Measurements from ENCODE around the gene BUB3. TPM values are rescaled to one million over a fixed set of nuclear protein-coding genes. Genes with fewer than 3 reads are reported as not detected.
A peak's percentile ranks its signal among the peaks of the same experiment; 100 is the strongest.

The BUB3 gene
- total and polyA plus RNA-seq, 2 experiments from 2014 or later, result 243 to 272 TPM

DNA sequence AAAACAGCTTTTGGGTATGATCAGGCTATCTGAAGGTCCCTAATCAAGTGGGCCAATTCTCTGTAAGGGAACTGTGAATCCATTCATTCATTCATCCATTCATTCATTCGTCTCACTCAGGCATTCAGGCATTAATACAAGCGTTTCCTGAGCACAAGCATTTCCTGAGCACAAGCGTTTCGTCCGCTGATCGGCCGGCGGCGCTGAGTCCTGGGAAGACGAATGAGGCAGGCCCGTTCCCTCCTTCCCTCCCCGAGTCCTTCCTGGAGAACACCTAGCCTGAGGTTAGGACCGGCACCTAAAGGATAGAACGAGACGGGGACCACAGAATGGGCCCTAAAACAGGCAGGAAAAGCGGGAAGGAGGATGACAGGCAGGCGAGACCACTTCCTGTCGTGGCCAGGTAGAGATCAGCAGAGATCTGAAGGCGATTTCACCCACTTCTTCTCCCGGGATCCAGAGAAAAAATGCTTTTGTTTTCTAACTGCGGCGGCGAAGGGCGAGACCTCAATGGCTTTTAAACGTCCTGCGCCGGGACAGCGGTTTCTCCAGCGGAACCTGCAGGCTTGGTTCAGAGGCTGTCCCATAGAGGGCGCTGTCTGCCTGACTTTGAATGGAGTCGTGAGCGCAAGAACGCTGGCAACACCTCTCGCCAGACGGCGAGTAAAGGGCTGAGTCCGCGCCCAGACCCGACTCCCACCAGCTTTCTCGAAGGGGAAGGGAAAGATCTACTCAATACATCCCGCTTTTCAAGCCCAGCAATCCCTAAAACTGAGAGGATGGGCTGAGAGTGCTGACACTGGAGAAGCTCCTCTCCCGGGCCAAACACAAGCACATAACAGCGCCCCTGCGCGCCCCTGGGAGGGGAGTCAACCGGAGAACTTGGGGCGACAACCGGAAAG is 21.4 kb upstream of the BUB3 start:
- Mint-ChIP-seq H3K36me3 (ENCODE audit: low read depth) (no peaks in the 10 kb centered on the region; the same call in 2 of the 3 replicates), H3K4me3 (peak overlapping the region; percentile 75), H3K27ac (no peak overlapping the region), H3K9me3 (peaks cover 11% of the 10 kb centered on the region; the same call in 2 of the 3 replicates), H3K4me1 (peaks cover 20% of the 10 kb centered on the region), H3K27me3 (ENCODE audit: insufficient read depth, low read depth, poor library complexity) (peaks cover 78% of the 10 kb centered on the region)
- ATAC-seq (peak; percentile 44), DNase-seq (ENCODE audit: low spot score) (peak; percentile 97)
- H3K27ac ChIP-seq (ENCODE audit: low read depth), result no peak overlapping the region
- TF ChIP-seq EZH2 (IDR thresholded peaks at IDR 0.05; ENCODE audit: low read depth, unreplicated experiment), result peak; percentile 41
- TF ChIP-seq EZH2phosphoT487 (IDR thresholded peaks at IDR 0.05; ENCODE audit: unreplicated experiment), result no peak
- no peak for TF ChIP-seq ZNF331 (CRISPR knock-in tag; IDR thresholded peaks at IDR 0.05; ENCODE audit: low read depth)
- TF ChIP-seq CTCF (conservative IDR thresholded peaks at IDR 0.05; ENCODE audit: low read depth in 2 of 2), result peak; percentile 86 to 91
- peak overlapping the region; percentile 89 for H2AFZ ChIP-seq
- no peaks in the 10 kb centered on the region; the same call in 1 of the 2 replicates for H4K20me1 ChIP-seq (replicated peaks; ENCODE audit: insufficient read depth)
- H3K36me3 ChIP-seq (ENCODE audit: insufficient read depth), result no peaks in the 10 kb centered on the region
- H3F3A ChIP-seq (replicated peaks; ENCODE audit: low read depth), result peaks cover 19% of the 10 kb centered on the region; the same call in 1 of the 2 replicates
- H3K4me3 ChIP-seq, result peak overlapping the region; percentile 57
- H3K4me2 ChIP-seq, result peak overlapping the region; percentile 87
- H3K79me2 ChIP-seq (replicated peaks; ENCODE audit: insufficient read depth), result no peaks in the 10 kb centered on the region
- H3K4me1 ChIP-seq (ENCODE audit: insufficient read depth), result peaks cover 11% of the 10 kb centered on the region
- H3K9me2 ChIP-seq (ENCODE audit: insufficient read depth), result no peaks in the 10 kb centered on the region
- peaks cover 96% of the 10 kb centered on the region for H3K27me3 ChIP-seq (ENCODE audit: insufficient read depth)

DNA sequence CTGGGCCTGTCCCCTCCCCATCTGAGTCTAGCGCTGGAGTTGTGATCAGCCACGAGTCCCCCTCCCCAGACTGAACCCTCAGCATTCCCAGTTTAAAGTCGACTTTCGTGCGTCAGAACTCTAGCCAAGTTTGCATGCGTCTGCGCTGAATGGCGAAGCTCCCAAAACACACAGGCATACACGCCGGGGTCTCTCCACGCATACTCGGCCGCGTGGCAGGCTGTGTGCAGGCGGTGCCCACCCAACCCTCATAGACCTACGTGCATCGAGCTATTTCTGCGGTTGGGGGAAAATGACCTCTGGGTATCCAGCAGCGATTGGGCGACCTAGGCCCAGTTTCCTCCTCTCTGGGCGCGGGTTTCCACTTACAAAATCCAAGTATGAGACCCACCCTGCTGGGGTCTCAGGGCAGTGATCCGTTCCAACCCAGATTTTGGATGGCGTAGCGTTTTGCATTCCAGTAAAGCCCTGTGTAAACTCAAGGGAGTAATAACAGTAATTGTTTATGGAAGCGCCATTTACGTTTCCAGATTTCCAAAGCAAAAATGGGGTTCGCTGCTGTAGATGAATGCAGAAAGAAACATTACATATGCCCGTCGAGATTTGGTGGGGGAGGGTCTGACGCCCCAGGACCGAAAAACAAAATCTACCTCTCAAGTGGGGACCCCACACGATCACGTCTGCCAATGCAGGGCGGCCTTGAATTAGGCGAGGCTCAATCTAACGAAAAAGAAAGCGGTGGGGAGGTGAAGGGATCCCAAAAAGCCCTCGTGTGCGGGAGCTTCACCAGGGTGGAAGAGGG is 20.5 kb upstream of the BUB3 start:
- Histone ChIP-seq H3K4me3 (peak overlapping the region; percentile 57), H3K36me3 (ENCODE audit: insufficient read depth) (no peaks in the 10 kb centered on the region), H3K4me1 (ENCODE audit: insufficient read depth) (peaks cover 16% of the 10 kb centered on the region), H4K20me1 (replicated peaks; ENCODE audit: insufficient read depth) (peaks cover under 1% of the 10 kb centered on the region; the same call in 1 of the 2 replicates), H3F3A (replicated peaks; ENCODE audit: low read depth) (peaks cover 19% of the 10 kb centered on the region; the same call in 1 of the 2 replicates), H2AFZ (peak overlapping the region; percentile 20; the same call in 1 of the 2 replicates), H3K27ac (ENCODE audit: low read depth) (no peak overlapping the region), H3K4me2 (peak overlapping the region; percentile 87), H3K27me3 (ENCODE audit: insufficient read depth) (peaks cover 100% of the 10 kb centered on the region), H3K79me2 (replicated peaks; ENCODE audit: insufficient read depth) (no peaks in the 10 kb centered on the region), H3K9me2 (ENCODE audit: insufficient read depth) (no peaks in the 10 kb centered on the region)
- DNase-seq (ENCODE audit: low spot score) (peak; percentile 62), ATAC-seq (no peak)
- H3K4me1 Mint-ChIP-seq, result peaks cover 24% of the 10 kb centered on the region
- no peak overlapping the region for H3K27ac Mint-ChIP-seq
- peaks cover 87% of the 10 kb centered on the region for H3K27me3 Mint-ChIP-seq (ENCODE audit: insufficient read depth, low read depth, poor library complexity)
- TF ChIP-seq EZH2 (IDR thresholded peaks at IDR 0.05; ENCODE audit: low read depth, unreplicated experiment) (peak; percentile 81), REST (IDR thresholded peaks at IDR 0.05; ENCODE audit: unreplicated experiment) (no peak)
- H3K4me3 Mint-ChIP-seq, result peak overlapping the region; percentile 75
- no peaks in the 10 kb centered on the region; the same call in 2 of the 3 replicates for H3K36me3 Mint-ChIP-seq (ENCODE audit: low read depth)
- peaks cover 12% of the 10 kb centered on the region for H3K9me3 Mint-ChIP-seq
